Stimulated activated CD4-positive, alpha-beta T cell treated with anti-CD3 and anti-CD28 coated beads, Interleukin-4, amount 100 ng/mL, for 1 hour (primary cell): ENCODE data around the gene BORCS5.
A peak's percentile ranks its signal among the peaks of the same experiment; 100 is the strongest.
"Not testable (repeated sequence)": the region's sequence is repeated elsewhere in the genome, so short reads cannot be mapped to it uniquely, and the experiment has no call there.

ENCODE experiments used
- DNase-seq: peaks from one replicate; pipeline ENCODE4 v3.0.0-alpha.2; 2020

Gene BORCS5

GRCh38 chr12:12466157-12466556 is 109.3 kb downstream of the BORCS5 start:
- DNase-seq, result peak; percentile 9

GRCh38 chr12:12467264-12467663 is 110.4 kb downstream of the BORCS5 start:
- peak; percentile 38 for DNase-seq

GRCh38 chr12:12467688-12468261 is 110.9 kb downstream of the BORCS5 start:
- DNase-seq, result peak; percentile 15

DNA sequence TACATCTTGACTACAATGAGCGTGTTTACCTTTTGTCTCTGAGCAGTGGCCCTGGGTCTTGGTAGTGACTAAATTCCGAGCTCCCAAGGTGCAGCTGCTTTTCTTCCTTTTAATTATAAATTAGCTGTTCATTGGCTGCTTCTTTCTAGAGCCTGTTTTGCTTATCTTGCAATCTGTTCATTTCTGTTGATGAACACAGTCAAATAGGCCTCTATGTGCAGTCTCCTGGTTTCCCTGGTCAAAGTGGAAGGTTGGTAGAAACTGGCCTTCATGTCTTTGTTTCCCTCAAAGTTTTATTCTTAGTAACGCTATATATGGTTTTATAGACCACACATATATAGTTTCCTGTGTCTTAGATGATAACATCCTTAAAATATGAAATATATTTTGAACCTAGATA is 111.7 kb downstream of the BORCS5 start:
- DNase-seq, result no peak

DNA sequence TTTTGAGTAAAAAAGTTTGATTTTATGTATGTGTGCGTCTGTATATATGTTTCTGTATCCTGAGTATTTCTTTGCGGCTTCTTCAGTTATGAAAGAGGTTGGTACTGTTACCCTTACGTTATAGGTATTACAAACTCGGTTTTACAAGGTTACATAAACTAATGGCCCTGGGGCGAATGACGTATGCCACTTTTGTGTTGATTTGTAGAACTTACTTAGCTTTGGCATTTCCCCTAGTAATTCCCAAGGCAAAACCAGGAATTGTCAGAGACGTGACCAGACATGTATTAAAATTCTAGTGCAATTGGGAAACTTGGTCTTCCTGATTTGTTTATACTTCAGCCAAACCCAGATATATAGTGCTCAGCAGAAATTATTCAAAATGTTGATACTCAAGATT is 112.5 kb downstream of the BORCS5 start:
- DNase-seq, result no peak

DNA sequence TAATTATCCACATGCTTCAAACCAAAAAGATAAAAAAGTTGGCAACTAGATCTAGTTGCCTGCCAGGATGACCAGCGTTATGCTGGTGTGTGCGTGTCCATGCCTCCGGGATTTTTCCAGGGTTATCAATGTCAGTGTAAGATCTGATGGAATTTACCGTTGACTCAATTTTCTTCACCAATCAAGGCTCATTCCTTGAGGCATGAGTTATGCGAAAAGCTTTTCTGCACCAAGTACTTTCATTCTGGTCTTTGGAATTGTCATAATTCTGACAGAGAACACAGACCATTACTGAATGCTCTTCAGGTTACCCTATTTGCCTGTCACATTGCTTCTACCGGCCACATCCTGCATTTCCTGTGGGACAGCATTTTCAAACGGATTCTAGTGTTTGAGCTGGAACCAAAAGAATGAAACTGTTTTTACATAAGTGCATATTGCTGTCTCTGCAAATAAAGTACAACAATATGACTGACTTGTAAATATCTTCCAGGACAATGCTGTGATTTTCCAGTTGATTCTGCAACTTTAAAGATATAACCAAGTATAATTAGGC is 114.0 kb downstream of the BORCS5 start:
- DNase-seq, result no peak

DNA sequence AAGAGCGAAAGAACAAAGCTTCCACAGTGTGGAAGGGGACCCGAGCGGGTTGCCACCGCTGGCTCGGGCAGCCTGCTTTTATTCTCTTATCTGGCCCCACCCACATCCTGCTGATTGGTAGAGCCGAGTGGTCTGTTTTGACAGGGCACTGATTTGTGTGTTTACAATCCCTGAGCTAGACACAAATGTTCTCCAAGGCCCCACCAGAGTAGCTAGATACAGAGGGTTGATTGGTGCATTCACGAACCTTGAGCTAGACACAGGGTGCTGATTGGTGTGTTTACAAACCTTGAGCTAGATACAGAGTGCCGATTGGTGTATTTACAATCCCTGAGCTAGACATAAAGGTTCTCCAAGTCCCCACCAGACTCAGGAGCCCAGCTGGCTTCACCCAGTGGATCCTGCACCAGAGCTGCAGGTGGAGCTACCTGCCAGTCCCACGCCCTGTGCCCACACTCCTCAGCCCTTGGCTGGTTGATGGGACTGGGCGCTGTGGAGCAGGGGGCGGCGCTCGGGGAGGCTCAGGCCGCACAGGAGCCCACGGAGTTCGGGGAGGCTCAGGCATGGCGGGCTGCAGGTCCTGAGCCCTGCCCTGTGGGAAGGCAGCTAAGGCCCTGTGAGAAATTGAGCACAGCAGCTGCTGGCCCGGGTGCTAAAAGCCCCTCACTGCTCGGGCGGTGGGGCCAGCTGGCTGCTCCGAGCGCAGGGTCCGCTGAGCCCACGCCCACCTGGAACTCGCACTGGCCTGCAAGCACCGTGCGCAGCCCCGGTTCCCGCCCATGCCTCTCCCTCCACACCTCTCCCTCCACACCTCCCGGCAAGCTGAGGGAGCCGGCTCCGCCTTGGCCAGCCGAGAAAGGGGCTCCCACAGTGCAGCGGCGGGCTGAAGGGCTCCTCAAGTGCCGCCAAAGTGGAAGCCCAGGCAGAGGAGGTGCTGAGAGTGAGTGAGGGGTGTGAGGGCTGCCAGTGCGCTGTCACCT is 115.4 kb downstream of the BORCS5 start:
- not testable (repeated sequence) for DNase-seq

DNA sequence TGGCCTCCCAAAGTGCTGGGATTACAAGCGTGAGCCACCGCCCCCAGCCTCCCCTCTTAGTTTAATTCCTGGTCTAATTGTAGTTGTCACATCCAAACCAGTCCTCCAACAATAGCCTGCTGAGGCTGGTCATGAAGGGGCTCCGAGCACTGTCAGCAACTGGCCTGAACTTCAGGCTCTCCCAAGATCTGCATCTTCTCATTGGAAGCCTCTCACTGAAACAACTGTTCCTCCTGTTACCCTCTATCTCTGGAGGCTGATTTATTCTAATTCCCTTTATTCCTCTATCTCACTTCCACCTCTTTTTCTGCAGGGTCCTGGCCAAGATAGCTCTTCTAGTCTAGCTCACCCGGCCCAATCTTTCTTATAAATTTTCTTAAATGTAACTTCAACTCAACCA is 116.3 kb downstream of the BORCS5 start:
- DNase-seq, result no peak

DNA sequence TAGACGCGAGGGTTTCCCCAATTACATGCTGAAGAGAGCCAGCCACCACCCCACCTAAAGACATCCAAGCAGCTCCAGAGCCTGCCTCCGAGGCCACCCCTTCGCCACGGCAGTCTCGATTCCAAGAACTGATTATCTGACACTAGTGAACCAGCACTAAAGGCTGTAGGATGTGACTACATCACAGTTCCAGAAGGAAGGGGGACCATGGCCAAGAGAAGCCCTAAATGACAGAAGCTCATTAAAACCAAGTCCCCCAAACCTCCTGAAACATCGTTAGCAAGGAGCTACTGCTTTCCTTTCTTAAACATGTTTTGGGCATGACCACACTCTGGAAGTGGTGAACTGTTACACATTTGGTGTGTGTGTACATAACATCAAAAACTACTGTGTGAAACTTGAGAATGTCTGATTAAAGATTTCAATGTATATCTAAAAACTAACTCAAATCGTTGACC is 117.6 kb downstream of the BORCS5 start:
- DNase-seq, result no peak

GRCh38 chr12:12474931-12475795 is 118.3 kb downstream of the BORCS5 start:
- no peak for DNase-seq

GRCh38 chr12:12476857-12477531 is 120.1 kb downstream of the BORCS5 start:
- no peak for DNase-seq

DNA sequence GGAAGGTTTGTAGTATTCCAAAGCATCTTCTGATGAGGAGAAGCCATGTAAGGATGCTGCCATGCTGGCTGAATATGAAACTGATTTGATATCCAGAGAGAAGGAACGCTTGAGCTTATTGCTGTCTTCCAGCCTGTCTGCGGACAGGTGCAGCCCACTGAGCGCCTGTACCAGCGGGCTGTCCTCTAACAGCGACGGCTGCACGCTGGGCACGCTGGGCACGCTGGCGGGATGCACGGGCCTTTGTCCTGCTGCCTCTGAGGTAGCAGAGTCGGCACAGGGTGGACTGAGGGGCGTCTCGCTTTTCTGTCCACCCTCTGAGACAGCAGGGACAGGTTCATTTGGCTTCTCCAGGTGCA is 120.6 kb downstream of the BORCS5 start:
- no peak for DNase-seq

DNA sequence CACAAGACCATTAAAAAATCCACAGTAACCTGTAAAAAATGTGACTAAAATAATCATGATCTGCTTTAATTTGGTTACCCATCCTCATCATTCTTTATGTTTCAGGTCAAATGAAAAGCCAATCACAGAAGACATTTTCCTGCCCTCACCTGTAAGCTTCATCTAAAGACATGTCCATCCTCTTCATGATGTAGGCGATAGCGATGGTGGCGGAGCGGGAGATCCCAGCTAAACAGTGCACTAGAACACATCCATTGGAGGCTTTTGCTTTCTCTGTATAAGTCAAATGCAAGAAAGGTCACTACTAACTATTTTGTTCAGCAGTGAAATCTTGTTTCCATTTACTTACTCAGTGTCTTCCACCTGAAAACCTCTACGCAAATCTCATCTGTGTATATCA is 123.2 kb downstream of the BORCS5 start:
- no peak for DNase-seq

DNA sequence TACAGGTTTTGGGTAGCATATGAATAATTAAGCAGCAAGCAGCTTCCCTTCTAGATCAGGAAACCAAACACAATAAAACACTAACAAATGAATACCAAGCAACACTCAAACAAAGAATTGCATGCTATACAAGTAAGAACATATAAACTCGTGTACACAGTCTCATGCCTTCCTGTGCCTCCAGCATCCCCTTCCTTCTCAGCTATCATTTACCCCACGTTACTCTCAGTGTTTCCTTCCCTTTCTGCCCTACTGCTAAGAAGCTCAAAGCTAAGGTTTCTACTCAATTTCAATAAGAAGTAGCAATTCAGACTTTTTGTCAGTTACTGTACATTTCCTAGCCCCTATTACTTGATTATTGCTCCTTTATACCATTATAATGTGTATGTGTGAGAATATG is 124.8 kb downstream of the BORCS5 start:
- no peak for DNase-seq

DNA sequence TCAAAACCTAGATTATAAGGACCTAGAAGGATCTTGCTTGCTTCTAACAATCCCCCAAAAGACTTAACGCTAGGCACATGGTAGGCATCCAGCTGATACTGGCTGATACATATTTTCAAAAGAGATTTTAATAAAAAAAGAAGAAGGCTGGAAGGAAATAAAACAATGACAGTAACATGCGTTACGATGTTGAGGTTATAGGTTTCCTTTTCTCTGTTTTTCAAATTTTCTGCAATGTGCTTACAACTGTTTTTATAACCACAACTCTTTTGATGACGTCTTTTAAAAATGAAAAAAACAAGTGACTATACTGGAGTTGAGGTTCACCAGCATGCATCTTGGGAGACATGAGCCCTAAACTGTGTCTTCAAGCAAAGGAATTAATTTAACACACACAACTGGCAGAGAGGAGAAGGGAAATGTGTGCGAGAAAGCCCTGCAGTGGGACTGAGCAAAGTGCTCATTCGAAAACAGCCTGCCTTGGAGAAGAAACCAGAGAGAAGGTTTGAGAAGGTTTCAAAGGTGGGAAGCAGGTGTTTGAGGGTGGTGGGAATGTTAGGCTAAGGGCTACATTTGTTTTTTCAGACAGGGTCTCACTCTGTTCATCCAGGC is 125.4 kb downstream of the BORCS5 start:
- DNase-seq, result no peak

- no peak for DNase-seq
Observed at GRCh38 chr12:12482959-12483358, 126.1 kb downstream of the BORCS5 start.

DNA sequence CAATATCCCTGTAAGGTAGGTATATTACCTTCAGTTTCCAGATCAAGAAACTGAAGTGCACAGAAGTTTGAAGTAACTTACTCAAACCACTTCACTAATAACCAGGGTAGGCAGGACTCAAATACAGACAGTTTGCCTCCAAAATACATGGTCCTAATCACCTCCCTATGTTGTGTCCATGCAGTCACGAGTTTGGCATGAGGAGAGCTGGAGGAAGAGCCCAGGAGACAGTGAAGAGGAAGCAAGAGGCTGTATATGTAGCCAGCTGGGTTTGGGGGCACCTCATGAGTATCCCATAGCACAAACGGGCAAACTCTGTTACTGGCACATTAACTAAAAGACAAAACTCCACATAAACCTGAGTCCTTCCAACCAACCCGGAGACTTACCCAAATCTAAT is 126.6 kb downstream of the BORCS5 start:
- DNase-seq, result no peak

DNA sequence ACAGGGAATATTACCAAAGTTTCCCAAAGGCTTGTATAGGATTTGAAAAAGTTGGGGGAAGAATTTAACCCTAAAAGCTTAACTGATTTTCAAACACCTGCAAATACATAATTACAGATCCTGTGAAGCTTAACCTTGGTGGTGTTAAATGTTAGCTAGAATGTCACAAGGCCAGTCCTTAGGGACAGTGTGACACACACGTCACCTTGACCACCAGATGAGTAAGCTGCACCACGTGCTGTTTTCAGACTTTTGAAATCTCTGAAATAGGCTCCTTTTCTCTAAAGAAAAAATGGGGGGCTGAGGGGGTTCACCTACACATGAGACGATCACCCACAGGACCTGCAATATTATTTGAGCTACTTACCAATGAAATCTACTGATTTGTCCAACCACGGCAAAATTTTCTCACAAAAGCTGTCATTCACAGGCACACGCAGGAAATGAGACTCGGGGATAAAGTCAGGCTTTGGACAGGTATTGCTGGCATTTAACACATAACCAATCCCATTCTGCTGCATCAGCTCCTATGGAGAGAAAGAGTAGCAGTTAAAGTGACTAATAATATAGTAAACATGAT is 129.9 kb downstream of the BORCS5 start:
- DNase-seq, result no peak

DNA sequence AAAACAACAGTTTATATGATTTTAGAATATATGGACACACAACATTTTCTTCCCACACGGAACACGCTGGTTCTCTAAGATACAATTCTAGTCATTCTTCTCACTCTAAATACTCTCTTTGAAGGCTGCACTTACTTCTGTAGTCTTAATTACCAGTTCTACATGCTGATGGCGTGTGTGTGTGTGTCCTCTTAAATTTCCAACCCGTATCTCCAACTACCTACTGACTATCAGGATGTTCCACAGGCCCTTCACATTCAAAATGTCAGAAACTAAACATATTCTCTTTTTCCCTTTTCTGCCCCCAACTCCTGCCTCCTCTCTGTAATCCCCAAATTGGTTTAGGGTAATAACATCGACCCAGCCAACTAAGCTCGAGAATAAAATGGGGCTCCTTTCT is 130.6 kb downstream of the BORCS5 start:
- DNase-seq, result no peak

DNA sequence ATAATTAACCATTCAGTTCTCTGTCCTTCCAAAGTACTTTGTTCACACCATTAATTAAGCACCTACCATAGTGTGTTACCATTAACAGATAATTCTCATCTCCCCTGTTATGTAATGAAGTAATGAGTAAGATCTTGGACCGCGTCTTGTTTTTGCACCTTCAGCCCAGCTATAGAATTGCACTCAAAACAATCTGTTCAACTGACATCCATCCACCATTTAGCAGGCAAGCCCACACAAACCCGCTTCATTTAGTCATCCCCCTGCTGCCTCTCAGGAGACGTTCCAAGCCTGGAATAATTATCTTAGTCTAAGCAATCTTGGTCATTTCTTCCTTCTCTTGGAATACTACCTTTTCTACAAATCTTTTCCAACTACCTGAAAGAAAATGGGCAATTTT is 131.4 kb downstream of the BORCS5 start:
- no peak for DNase-seq

GRCh38 chr12:12488823-12489550 is 132.1 kb downstream of the BORCS5 start:
- DNase-seq, result no peak
